GM19193 (cell line): ENCODE measurements around the gene IRAK2.
A peak's percentile ranks its signal among the peaks of the same experiment; 100 is the strongest.

Source experiments
- POLR2A ChIP-seq: IDR thresholded peaks from 4 replicates; pipeline ENCODE4 v1.6.1; 2011; ENCODE audit not compliant: insufficient read depth, insufficient read length; ENCODE audit errors: extremely low read depth

IRAK2 gene

GRCh38 chr3:10248184-10248983 lies 83.7 kb downstream of the IRAK2 start, which contains the start of gene TATDN2:
Gene TATDN2, plus strand, starts transcription at chr3:10248459. Its CDS starts 742 bp downstream, at chr3:10249201.
- peak; percentile 91 for TF ChIP-seq POLR2A

- TF ChIP-seq POLR2A = peak; percentile 41
Observed at GRCh38 chr3:10248984-10249748, 84.4 kb downstream of the IRAK2 start.

GRCh38 chr3:10249833-10250232 lies 85.1 kb downstream of the IRAK2 start:
- no peak for TF ChIP-seq POLR2A

- no peak for TF ChIP-seq POLR2A
Observed at GRCh38 chr3:10251006-10251405, 86.3 kb downstream of the IRAK2 start.

GRCh38 chr3:10253731-10254130 lies 89.0 kb downstream of the IRAK2 start:
- TF ChIP-seq POLR2A = no peak

GRCh38 chr3:10255835-10256234 lies 91.1 kb downstream of the IRAK2 start:
- no peak for TF ChIP-seq POLR2A

- TF ChIP-seq POLR2A = no peak
Observed at GRCh38 chr3:10259036-10259435, 94.3 kb downstream of the IRAK2 start.

GRCh38 chr3:10259798-10260197 lies 95.1 kb downstream of the IRAK2 start:
- no peak for TF ChIP-seq POLR2A

- no peak for TF ChIP-seq POLR2A
Observed at GRCh38 chr3:10260211-10260701, 95.5 kb downstream of the IRAK2 start.

GRCh38 chr3:10262027-10262426 lies 97.3 kb downstream of the IRAK2 start:
- TF ChIP-seq POLR2A = no peak

- no peak for TF ChIP-seq POLR2A
Observed at GRCh38 chr3:10263646-10264363, 99.1 kb downstream of the IRAK2 start.

GRCh38 chr3:10265833-10266232 lies 101.1 kb downstream of the IRAK2 start:
- TF ChIP-seq POLR2A = no peak

- TF ChIP-seq POLR2A = no peak
Observed at GRCh38 chr3:10268116-10268515, 103.4 kb downstream of the IRAK2 start.

GRCh38 chr3:10268930-10269329 lies 104.2 kb downstream of the IRAK2 start:
- no peak for TF ChIP-seq POLR2A

- no peak for TF ChIP-seq POLR2A
Observed at GRCh38 chr3:10269443-10269842, 104.7 kb downstream of the IRAK2 start.
